Duodenal mucosa (tissue), 2 donors: ENCODE measurements around the gene LDB2.
"Not testable (repeated sequence)": the region's sequence is repeated elsewhere in the genome, so short reads cannot be mapped to it uniquely, and the experiment has no call there.

Experiments used
- H3K27ac ChIP-seq: one replicate; pipeline ENCODE4 v1.7.0; 2013; ENCODE audit warnings: low read depth, low read length
- H3K27me3 ChIP-seq, 2 donors: one replicate each; pipeline ENCODE4 v1.7.0; 2013; ENCODE audit warnings: low read length in 2 of 2, control low read depth in 1 of 2; ENCODE audit not compliant: insufficient read depth in 2 of 2, control insufficient read depth in 1 of 2
- H3K36me3 ChIP-seq, 2 donors: one replicate each; pipeline ENCODE4 v1.7.0; 2013; ENCODE audit warnings: low read length in 2 of 2, control low read depth in 1 of 2; ENCODE audit not compliant: insufficient read depth in 2 of 2, control insufficient read depth in 1 of 2
- H3K4me1 ChIP-seq, 2 donors: one replicate each; pipeline ENCODE4 v1.7.0; 2013; ENCODE audit warnings: low read length in 2 of 2, control low read depth in 1 of 2; ENCODE audit not compliant: insufficient read depth in 2 of 2, control insufficient read depth in 1 of 2
- H3K4me3 ChIP-seq, 2 donors: one replicate each; pipeline ENCODE4 v1.7.0; 2013; ENCODE audit warnings: low read length in 2 of 2, low read depth in 1 of 2
- H3K9ac ChIP-seq, 2 donors: one replicate each; pipeline ENCODE4 v1.7.0; 2013; ENCODE audit warnings: low read length in 2 of 2, low read depth in 1 of 2
- H3K9me3 ChIP-seq, 2 donors: one replicate each; pipeline ENCODE4 v1.7.0; 2013; ENCODE audit warnings: low read length in 2 of 2, control low read depth in 1 of 2; ENCODE audit not compliant: control insufficient read depth in 1 of 2

LDB2 gene

GRCh38 chr4:16532240-16532970 lies 366.0 kb downstream of the LDB2 start:
- H3K4me1 ChIP-seq: no peaks in the 10 kb centered on the region
- no peaks in the 10 kb centered on the region for H3K9me3 ChIP-seq
- H3K27me3 ChIP-seq: no peaks in the 10 kb centered on the region
- no peak overlapping the region for H3K27ac ChIP-seq
- H3K9ac ChIP-seq: no peak overlapping the region
- no peak overlapping the region for H3K4me3 ChIP-seq
- no peaks in the 10 kb centered on the region for H3K36me3 ChIP-seq

- Histone ChIP-seq H3K27ac (no peak overlapping the region), H3K9me3 (no peaks in the 10 kb centered on the region), H3K36me3 (no peaks in the 10 kb centered on the region), H3K4me1 (no peaks in the 10 kb centered on the region), H3K4me3 (no peak overlapping the region), H3K27me3 (no peaks in the 10 kb centered on the region), H3K9ac (no peak overlapping the region)
Observed at GRCh38 chr4:16530688-16531635, 367.5 kb downstream of the LDB2 start.

- no peak overlapping the region for H3K27ac ChIP-seq
- H3K27me3 ChIP-seq: no peaks in the 10 kb centered on the region
- H3K9ac ChIP-seq: no peak overlapping the region
- H3K4me1 ChIP-seq: no peaks in the 10 kb centered on the region
- H3K4me3 ChIP-seq: no peak overlapping the region
- no peaks in the 10 kb centered on the region for H3K36me3 ChIP-seq
- H3K9me3 ChIP-seq: no peaks in the 10 kb centered on the region
Observed at GRCh38 chr4:16524911-16525554, 373.4 kb downstream of the LDB2 start.

- Histone ChIP-seq H3K27ac (no peak overlapping the region), H3K36me3 (no peaks in the 10 kb centered on the region), H3K9me3 (no peaks in the 10 kb centered on the region), H3K9ac (no peak overlapping the region), H3K4me3 (no peak overlapping the region), H3K27me3 (no peaks in the 10 kb centered on the region), H3K4me1 (no peaks in the 10 kb centered on the region)
Observed at GRCh38 chr4:16524406-16524805, 374.0 kb downstream of the LDB2 start.

- not testable (repeated sequence) for H3K27ac ChIP-seq, H3K4me3 ChIP-seq
Observed at GRCh38 chr4:16523526-16523925, 374.9 kb downstream of the LDB2 start.

GRCh38 chr4:16521156-16521915 lies 377.1 kb downstream of the LDB2 start:
- Histone ChIP-seq H3K27me3 (no peaks in the 10 kb centered on the region), H3K9me3 (no peaks in the 10 kb centered on the region), H3K4me1 (no peaks in the 10 kb centered on the region), H3K27ac (no peak overlapping the region), H3K4me3 (no peak overlapping the region), H3K9ac (no peak overlapping the region), H3K36me3 (no peaks in the 10 kb centered on the region)

More at GRCh38 chr4:16523526-16523925, 374.9 kb downstream of the LDB2 start:
- not testable (repeated sequence) for H3K9ac ChIP-seq, H3K4me1 ChIP-seq, H3K27me3 ChIP-seq, H3K9me3 ChIP-seq, H3K36me3 ChIP-seq

- H3K36me3 ChIP-seq: no peaks in the 10 kb centered on the region
- no peaks in the 10 kb centered on the region for H3K4me1 ChIP-seq
- no peak overlapping the region for H3K27ac ChIP-seq
- H3K9me3 ChIP-seq: no peaks in the 10 kb centered on the region
- H3K27me3 ChIP-seq: no peaks in the 10 kb centered on the region
- no peak overlapping the region for H3K4me3 ChIP-seq
- H3K9ac ChIP-seq: no peak overlapping the region
Observed at GRCh38 chr4:16516796-16517439, 381.5 kb downstream of the LDB2 start.

- H3K27ac ChIP-seq: no peak overlapping the region
- no peak overlapping the region for H3K4me3 ChIP-seq
- H3K4me1 ChIP-seq: no peaks in the 10 kb centered on the region
- peaks cover 5 to 10% of the 10 kb centered on the region in 2 donors for H3K9me3 ChIP-seq
- H3K9ac ChIP-seq: no peak overlapping the region
- H3K27me3 ChIP-seq: no peaks in the 10 kb centered on the region
- no peaks in the 10 kb centered on the region for H3K36me3 ChIP-seq
Observed at GRCh38 chr4:16513876-16514275, 384.6 kb downstream of the LDB2 start.

- H3K9ac ChIP-seq: no peak overlapping the region
- no peaks in the 10 kb centered on the region for H3K36me3 ChIP-seq
- peaks cover 5 to 10% of the 10 kb centered on the region in 2 donors for H3K9me3 ChIP-seq
- no peak overlapping the region for H3K4me3 ChIP-seq
- H3K27me3 ChIP-seq: no peaks in the 10 kb centered on the region
- no peak overlapping the region for H3K27ac ChIP-seq
- no peaks in the 10 kb centered on the region for H3K4me1 ChIP-seq
Observed at GRCh38 chr4:16508968-16509367, 389.5 kb downstream of the LDB2 start.
